Left colon (tissue), 2 donors: ENCODE results near the gene DNAH17. TPM values are rescaled to one million over a fixed set of nuclear protein-coding genes. Genes with fewer than 3 reads are reported as not detected.

Experiments
- ATAC-seq: fragments of 200-7000 bp; cut with Tn5 transposase; one replicate; pipeline ENCODE4 v1.9.1; 2020; ENCODE audit warnings: mild to moderate bottlenecking, moderate library complexity
- DNase-seq, 2 donors: peaks; one replicate each; pipeline ENCODE4 v3.0.0-alpha.2; 2020
- intact Hi-C, 2 donors: fragments of 100-400 bp; cut with DNase I in 1 of 2; cut with micrococcal nuclease in 1 of 2; formaldehyde crosslinking; loops; one replicate each; pipeline versions ENCODE4 v1.11.2 to v1.14.0; 2022; cut with DNase I, micrococcal nuclease
- total RNA-seq, 2 donors: library from RNA; stranded (reverse); fragmentation: NEBNext Ultra II Directional; extraction: Animal tissue kit (Norgen Biotek cat#: 25700); gene quantifications; one replicate each; pipeline ENCODE4 v1.2.1, GENCODE V29; 2021
- donor health status: DM: no; HTN: no; CAD: no.
- donor health status: DM: yes; HTN: yes; CAD: no.

DNAH17 gene
- total RNA-seq, 2 donors from 2014 or later: not detected

DNA sequence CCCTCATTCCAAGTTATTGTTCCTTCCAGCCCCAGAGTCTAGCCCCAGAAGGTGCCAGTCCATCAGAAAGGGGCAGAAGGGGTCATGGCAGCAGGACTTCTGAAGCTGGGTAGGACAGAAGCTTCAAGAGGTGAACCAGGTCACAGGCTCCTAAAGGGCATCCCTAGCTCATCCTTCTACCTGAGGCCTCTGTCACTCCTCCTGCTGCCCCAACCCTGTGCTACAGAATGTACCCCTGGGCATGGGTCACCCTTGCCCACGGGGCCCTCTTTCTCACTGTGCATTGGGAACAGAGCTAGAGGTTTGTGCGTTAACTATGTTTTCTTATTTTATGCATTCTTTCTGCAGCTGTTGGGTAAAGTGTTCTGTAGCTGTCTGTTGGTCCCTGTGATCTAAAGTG is 46.5 kb downstream of the DNAH17 start:
- intact Hi-C loops: no loop called here
- DNase-seq (no peak), ATAC-seq (no peak)

DNA sequence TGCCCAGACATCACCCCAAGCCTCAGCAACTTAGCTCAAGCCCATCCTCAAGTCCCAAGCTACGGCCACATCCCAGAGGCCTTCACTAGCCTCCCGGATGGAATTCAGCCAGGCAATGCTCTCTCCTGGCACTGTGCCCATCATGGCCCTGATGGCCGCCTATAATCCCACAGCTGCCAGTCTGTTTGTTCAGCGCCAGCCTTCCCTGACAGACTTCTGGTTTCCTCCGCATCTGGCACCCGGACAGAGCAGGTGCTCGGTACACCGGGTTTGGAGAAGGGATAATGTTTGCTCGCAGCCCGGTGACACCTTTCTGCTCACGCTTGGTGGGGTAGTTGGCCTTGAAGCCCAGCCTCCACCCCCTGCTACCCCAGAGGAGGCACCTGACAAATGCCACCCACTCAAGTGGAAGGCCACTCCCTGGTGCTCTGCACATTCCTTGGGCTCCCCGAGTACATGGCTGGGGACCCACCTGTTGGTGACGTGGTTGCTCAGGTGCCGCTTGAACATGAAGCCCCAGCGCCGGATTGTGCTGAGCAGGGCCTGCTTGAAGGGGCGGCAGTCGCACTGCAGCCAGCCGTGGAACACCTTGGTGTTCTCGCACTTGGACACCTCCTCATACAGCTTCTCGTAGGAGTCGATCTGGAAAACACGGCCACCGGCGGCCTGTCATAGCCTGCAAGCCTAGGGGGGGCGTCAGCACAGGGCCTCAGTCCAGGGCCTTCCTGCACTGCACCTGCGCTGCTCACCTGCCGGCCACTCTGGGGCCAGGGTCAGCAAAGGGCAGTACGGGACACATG is 47.1 kb downstream of the DNAH17 start:
- ATAC-seq: peak; percentile 80
- peak; percentile 54 to 73 for DNase-seq
- intact Hi-C loops: no loop called here

DNA sequence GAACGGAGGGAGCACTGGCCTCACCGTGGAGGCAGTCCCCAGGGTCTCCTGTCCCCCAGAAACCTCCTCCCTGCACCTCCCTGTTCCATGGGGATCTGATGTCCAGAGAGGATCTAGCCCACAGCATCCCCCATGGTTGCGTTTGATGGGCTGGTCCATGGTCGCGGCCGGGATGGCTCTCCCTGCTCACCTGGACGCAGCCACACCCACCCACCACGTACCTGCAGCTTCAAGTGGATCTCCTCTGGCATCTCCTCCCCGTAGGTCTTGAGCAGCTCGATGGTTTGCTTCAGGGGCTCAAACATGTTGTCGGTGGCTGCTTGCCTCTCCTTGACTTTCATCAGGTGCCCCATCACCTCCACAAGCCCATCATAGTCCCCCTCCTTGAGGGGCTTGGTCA is 47.9 kb downstream of the DNAH17 start:
- intact Hi-C loops: no loop called here
- no peak for ATAC-seq
- DNase-seq: no peak

DNA sequence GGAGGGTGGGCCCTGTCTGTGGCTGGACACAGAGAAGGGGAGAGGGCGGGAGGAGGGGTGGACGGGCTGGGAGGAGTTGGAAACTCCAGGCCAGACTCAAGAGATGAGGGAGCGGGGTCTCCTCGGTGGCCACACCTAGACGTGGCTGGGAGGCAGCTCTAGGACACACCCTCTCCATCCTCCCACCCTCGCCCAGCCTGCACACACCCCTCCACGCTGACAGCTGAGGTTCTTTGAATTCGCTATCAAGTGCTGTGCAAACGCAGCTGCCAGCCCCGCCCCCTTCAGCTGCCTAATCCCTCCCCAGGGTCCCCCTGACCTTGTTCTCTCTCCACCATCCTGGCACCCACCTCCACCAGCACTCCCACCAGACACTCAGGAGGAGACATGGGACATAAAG is 48.7 kb downstream of the DNAH17 start:
- peak; percentile 44 for ATAC-seq

DNA sequence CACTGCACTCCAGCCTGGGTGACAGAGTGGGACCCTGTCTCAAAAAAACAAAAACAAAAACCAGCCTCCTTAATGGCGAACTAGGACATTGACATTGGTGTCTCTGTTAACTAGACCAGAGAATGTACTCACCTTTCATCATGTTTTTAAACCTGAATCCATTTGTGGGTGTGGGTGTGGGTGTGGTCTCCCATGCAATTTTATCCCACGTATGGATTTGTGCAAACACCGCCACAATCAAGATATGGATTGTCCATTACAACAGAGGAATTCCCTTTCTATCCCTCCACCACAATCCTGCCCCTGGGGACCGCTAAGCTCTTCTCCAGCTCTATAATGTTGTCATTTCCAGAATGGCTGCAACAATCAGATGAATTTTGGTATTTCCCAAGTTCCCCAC is 49.9 kb downstream of the DNAH17 start:
- intact Hi-C loops: no loop called here
- DNase-seq: no peak
- ATAC-seq: no peak

More for the DNA sequence above, 48.7 kb downstream of the DNAH17 start:
- DNase-seq: peak in 1 of 2 donors; percentile 24
- intact Hi-C loops: no loop called here

DNA sequence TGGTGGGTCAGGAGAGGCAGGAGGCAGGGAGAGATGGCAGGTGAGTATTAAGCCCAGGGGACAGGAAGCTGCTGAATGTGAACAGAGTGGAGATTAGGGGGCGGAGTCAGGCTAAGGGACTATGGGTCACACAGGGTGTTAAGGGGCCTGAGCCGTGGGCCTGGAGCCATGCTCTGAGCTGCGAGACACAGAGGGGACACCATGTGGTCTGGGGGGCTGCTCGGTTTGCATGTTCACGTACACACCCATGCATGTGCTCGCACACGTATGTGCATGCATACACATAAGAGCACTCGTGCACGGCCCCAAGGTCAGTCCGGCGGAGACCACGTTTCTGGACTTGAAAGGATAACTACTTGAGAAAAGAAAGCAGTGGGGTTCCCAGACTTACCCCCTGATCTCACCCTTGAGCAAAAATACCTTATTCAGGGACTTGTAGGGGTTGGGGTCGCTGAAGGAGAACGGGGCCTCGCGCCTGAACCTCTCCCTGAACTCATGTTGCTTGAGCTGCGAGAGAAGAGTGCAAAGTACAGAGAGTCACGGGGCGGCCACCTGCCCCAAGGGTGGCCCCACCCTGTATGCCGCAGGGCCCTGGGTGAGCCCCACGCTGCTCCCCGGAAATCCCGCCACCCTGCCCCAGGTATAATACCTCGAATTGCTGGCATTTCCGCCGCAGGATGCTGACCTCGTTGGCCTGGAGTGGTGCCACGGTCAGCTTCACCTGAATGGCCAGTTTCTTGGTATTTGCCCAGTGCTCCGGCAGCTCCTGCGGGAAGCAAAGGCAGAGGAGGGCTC is 50.8 kb downstream of the DNAH17 start:
- DNase-seq: peak in 1 of 2 donors; percentile 34
- intact Hi-C loops: no loop called here
- ATAC-seq: peak; percentile 72

DNA sequence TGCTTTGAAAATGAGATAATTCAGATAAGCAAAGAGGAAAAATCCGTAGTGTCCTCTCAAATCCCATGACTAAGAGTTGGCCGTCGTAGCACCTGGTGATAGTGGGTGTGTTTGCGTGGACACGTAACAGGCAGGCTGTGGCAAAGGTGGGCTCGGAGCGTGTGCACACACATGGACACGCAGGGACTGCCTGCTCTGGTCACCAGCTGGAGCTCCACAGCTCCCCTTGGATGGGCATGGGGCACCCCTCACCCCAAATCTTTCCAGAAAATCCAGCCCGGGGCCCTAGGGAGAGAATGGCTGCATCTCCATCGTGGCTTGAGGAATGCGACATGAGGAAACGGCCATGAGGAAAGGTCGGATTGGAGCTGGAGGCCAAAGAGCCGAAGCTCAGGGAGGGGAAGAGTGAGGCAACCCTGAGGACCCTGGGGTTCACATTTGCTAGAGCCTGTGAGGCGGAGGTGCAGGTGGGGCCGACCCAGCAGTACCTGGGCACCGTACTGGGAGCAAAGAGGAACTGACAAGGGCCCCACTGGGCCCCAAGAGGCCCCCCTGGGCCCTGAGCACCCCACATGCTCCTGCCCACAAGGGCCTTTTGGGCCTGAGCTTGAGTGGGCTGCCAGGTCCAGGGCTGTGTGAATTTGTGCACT is 51.6 kb downstream of the DNAH17 start:
- ATAC-seq (no peak), DNase-seq (no peak)
- intact Hi-C loops: no loop called here

DNA sequence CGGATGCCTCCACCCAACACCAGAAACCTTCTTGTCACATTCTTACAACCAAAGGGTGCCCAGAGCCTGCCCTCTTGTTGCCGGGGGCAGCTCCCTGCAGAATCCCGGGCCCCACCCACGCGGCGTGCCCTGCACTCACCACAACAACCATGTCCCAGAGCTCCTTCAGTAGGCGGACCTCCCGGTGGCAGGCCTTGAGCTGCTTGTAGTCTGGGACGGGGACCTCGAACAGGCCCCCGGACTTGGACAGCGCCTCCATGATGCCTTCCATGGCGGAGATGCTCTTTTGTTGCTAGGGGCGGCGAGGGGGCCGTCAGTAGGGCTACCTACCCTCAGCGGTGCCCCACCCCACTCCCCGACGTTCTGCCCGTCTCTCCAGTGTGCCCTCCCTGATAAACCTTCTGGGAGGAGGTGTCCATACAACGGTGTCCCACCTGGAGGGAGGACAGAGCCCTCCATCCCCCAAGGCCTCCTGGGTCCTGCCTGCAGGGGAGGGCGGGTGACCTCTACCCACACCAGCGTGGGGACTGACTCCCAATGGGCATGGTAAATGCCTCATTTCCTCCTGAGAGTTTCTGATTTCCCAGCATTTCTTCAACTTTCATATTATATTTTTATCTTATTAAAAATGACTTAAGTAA is 52.2 kb downstream of the DNAH17 start:
- intact Hi-C loops: no loop called here
- no peak for DNase-seq
- no peak for ATAC-seq

DNA sequence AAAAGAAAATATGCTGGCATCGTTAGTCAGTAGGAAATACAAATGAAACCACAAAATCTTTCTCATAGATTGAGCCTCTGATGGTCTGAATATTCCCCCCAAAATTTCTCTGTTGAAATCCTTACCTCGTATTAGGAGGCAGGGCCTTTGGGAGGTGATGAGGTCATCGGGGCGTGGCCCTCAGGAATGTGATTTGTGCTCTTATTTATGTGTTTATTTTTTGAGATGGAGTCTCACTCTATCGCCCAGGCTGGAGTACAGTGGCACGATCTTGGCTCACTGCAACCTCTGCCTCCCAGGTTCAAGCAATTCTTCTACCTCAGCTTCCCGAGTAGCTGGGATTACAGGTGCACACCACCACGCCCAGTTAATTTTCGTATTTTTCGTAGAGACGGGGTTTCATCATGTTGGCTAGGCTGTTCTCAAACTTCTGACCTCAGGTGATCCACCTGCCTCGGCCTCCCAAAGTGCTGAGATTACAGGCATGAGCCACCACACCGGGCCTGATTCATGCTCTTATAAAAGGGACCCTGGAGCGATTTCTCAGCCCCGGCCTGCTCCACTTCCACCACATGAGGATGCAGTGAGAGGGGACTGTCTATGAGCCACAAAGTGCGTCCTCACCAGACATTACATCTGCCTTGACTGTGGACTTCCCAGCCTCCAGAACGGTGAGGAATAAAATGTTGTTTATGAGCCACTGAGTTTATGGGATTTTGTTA is 53.1 kb downstream of the DNAH17 start:
- intact Hi-C loops: no loop called here
- DNase-seq: no peak
- ATAC-seq: no peak

DNA sequence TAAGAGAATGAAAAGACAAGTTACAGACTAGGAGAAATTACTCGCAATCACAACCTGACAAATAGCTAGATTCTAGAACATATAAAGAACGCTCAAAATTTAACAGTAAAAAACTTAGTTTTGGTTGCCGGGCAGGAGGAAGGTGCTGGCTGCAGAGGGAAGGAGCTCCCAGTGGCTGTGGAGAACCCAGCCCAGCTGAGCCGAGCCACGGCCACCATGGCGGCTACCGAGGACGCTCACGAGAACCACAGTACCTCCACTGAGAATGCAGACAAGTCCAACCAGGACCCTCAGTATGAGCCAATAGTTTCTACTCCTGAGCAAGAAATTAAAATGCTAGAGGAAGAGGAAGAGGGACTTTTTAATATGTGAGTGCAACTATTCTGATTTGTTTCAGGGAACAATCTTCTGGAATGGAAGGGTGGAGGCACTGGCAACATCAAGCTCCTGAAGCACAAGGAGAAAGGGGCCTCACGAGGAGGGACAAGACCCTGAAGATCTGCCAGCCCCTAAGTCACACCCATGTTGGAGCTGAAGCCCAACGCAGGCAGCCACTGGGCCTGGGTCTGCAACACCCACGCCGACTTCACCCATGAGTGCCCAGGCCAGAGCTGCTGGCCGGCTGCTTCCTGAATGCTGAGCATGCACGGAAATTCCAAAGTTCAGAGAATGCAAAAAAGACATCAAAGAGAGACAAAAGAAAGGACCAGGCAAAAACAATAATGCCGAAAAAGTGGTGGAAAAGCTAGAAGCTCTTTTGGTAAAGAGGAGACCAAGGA is 55.0 kb downstream of the DNAH17 start:
- DNase-seq (no peak), ATAC-seq (no peak)
- intact Hi-C loops: no loop called here

DNA sequence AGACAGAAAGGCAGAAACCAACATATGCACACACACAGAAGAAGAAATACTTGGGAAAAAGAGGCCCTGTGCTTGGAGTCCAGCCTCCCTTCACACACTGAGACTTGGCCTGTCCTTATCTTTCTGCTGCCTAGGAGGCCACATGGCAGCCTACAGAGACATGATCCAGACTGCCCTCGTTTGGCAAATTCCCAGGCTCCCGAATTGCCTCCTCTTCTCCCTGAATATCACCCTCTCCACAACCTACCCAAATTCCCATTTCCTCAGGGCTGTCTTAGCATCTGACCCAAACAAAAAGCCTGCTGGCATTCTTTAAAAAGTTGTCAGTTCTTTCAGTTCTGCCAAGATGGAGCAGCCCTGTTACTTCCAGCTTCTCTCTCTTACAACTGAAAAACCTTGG is 59.8 kb downstream of the DNAH17 start:
- DNase-seq (no peak), ATAC-seq (no peak)
- intact Hi-C loops: no loop called here

DNA sequence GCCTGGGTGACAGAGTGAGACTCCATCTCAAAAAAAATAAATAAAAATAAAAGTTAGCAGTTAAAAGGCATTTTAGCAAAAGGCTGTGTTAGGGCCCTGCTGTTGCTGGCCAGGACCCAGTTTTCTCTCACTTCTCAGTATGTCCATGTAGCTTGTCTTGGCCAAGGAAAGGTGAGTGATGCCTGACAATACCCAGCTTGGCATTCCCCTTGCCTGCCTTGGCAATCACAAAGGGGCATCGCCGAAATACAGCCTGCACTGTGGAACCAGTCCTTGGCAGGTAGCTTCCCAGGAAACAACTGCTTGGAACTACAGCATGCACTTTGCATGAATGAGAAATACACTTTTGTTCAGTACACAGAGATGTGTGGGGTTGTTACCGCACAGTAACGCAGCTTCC is 61.7 kb downstream of the DNAH17 start:
- intact Hi-C loops: no loop called here
- ATAC-seq (no peak), DNase-seq (no peak)

DNA sequence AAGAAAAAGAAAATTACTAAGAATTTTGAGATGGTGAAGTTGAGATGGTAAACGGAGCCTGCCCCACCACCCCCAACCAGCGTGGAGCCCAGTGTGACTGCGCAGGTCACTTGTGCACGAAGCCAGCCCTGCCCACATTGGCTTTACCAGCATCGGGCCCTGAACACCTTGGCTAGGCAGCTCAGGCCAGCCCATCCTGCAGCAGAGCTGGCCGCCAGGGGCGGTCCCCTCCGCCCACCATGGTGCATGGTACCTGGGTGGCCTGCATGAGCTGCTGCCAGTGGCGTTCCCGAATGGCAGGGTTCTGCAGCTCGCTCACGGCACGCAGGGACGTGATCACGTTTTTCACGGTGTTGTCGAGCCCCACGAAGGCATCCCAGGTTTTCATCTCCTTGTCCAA is 62.7 kb downstream of the DNAH17 start:
- ATAC-seq (no peak), DNase-seq (no peak)
- intact Hi-C loops: no loop called here

DNA sequence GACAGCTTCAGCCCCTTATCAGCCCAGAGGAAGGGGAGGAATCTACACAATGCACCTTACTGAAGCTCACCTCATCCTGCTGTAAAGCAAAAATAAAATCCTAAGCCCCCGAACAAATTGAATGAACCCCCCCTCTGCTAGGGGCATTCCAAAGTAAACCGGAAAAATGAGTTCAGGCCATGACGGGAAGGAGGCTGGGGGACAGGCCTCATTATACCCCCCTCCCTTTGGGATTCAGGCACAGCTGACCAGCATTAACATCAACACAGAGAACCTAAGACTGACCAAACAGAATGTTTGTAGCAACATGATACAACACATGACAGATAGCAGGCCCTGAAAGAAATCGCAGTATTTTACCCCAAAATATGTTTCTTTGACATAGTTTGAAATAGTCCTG is 64.2 kb downstream of the DNAH17 start:
- no peak for DNase-seq
- intact Hi-C loops: no loop called here
- no peak for ATAC-seq

DNA sequence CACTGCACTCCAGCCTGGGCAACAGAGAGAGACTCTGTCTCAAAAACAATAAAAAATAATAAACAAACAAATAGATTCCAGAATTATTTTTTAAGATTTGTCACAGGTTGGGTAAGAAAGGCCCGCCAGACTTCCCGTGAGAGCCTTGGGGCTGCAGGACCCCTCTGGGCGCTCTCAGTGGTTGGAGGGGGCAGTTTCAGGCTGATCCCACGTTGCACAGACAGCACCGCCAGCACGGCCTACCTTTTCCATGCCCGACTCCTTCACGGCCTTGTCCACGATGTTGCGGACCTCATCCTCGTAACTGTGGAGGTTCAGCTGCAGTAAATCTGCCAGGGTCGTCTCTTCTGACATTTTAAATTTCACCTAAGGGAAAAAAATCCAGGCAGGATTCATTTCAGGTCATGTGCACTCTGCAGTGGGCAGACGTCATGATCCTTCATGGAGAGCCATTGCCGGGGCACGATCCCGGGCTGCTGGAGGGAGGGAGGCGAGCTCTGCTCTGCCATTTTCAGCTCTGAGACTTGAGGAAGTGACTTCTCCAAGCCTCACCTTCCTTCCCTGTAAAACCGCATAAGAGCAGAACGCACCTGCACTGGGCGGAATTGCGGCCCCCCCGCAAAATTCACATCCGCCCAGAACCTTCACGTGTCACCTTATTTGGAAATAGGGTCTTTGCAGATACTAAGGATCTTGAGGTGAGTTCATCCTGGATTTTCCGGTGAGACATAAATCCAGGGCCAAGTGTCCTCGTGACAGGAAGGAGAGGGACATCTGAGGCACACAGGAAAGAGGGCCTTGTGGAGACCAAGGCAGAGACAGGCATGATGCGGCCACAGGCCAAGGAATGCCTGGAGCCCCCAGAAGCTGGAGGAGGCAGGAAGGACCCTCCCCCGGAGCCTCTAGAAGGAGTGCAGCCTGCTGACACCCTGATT is 66.8 kb downstream of the DNAH17 start:
- intact Hi-C loops: no loop called here
- no peak for ATAC-seq
- DNase-seq: no peak

DNA sequence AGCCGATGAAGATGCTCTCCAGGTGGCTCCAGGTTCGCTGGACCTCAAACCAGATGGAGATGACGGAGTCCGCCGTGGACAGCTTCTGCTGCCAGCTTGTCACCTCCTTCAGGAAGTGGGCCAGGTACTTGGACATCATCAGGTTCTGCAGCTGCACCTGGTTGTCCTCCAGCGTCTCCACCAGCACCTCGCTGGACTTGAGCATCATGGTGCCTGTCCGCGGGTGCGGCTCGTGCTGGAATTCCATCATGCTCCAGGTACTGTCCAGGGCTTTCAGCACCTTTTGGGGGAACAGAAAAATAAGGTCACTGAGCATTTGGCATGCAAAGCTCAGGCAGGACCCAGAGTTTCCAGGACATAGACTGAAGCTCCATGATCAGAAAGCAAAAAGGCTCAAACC is 69.7 kb downstream of the DNAH17 start:
- intact Hi-C loops: no loop called here

More for the DNA sequence above, 69.7 kb downstream of the DNAH17 start:
- DNase-seq (no peak), ATAC-seq (no peak)
